COLO829 (cell line): ENCODE measurements around the gene NTNG2.
A peak's percentile ranks its signal among the peaks of the same experiment; 100 is the strongest.

Experiments
- DNase-seq: peaks from one replicate; pipeline ENCODE4 v3.0.0; 2012; ENCODE audit warnings: low spot score

Gene NTNG2

GRCh38 chr9:132201780-132202703, 40.2 kb downstream of the NTNG2 start:
- peak; percentile 31 for DNase-seq

GRCh38 chr9:132204883-132205282, 43.0 kb downstream of the NTNG2 start:
- no peak for DNase-seq

GRCh38 chr9:132207215-132207614, 45.4 kb downstream of the NTNG2 start:
- no peak for DNase-seq

GRCh38 chr9:132207839-132208615, 46.2 kb downstream of the NTNG2 start:
- DNase-seq = no peak

- DNase-seq = no peak
Measured at GRCh38 chr9:132209228-132209627, 47.4 kb downstream of the NTNG2 start.

GRCh38 chr9:132210472-132211145, 48.8 kb downstream of the NTNG2 start:
- DNase-seq = no peak

GRCh38 chr9:132211570-132211969, 49.7 kb downstream of the NTNG2 start:
- no peak for DNase-seq

- DNase-seq = no peak
Measured at GRCh38 chr9:132214027-132214622, 52.3 kb downstream of the NTNG2 start.

- DNase-seq = no peak
Measured at GRCh38 chr9:132216861-132217619, 55.2 kb downstream of the NTNG2 start.

GRCh38 chr9:132218208-132218607, 56.4 kb downstream of the NTNG2 start:
- DNase-seq = no peak

- DNase-seq = no peak
Measured at GRCh38 chr9:132221941-132222340, 60.1 kb downstream of the NTNG2 start.

GRCh38 chr9:132224645-132225044, 62.8 kb downstream of the NTNG2 start:
- DNase-seq = no peak

- no peak for DNase-seq
Measured at GRCh38 chr9:132226571-132227430, 64.9 kb downstream of the NTNG2 start.

- no peak for DNase-seq
Measured at GRCh38 chr9:132228062-132228461, 66.2 kb downstream of the NTNG2 start.

GRCh38 chr9:132230605-132231004, 68.7 kb downstream of the NTNG2 start:
- DNase-seq = no peak

GRCh38 chr9:132231019-132231701, 69.3 kb downstream of the NTNG2 start:
- no peak for DNase-seq

GRCh38 chr9:132232522-132232921, 70.7 kb downstream of the NTNG2 start:
- DNase-seq = no peak

- DNase-seq = no peak
Measured at GRCh38 chr9:132233138-132233537, 71.3 kb downstream of the NTNG2 start.

- DNase-seq = no peak
Measured at GRCh38 chr9:132234535-132234934, 72.7 kb downstream of the NTNG2 start.

- DNase-seq = no peak
Measured at GRCh38 chr9:132235125-132235524, 73.3 kb downstream of the NTNG2 start.
